Measurements from ENCODE around the gene INPP5D.

INPP5D gene

GRCh38 chr2:233111427-233111826, 51.3 kb downstream of the INPP5D start:
- TF ChIP-seq CTCF (IDR thresholded peaks at IDR 0.05; ENCODE audit: borderline replicate concordance, insufficient read depth, low read depth, low read length), result no peak
- H3K4me3 ChIP-seq (ENCODE audit: low read depth, low read length), result no peak overlapping the region

GRCh38 chr2:233112329-233112728, 52.2 kb downstream of the INPP5D start:
- no peak overlapping the region for H3K4me3 ChIP-seq (ENCODE audit: low read depth, low read length)
- TF ChIP-seq CTCF (IDR thresholded peaks at IDR 0.05; ENCODE audit: borderline replicate concordance, insufficient read depth, low read depth, low read length), result no peak

GRCh38 chr2:233112776-233113452, 52.8 kb downstream of the INPP5D start:
- no peak for TF ChIP-seq CTCF (IDR thresholded peaks at IDR 0.05; ENCODE audit: borderline replicate concordance, insufficient read depth, low read depth, low read length)
- no peak overlapping the region for H3K4me3 ChIP-seq (ENCODE audit: low read depth, low read length)

GRCh38 chr2:233114421-233114861, 54.3 kb downstream of the INPP5D start:
- no peak for TF ChIP-seq CTCF (IDR thresholded peaks at IDR 0.05; ENCODE audit: borderline replicate concordance, insufficient read depth, low read depth, low read length)

GRCh38 chr2:233115121-233115520, 55.0 kb downstream of the INPP5D start:
- TF ChIP-seq CTCF (IDR thresholded peaks at IDR 0.05; ENCODE audit: borderline replicate concordance, insufficient read depth, low read depth, low read length), result no peak
- no peak overlapping the region for H3K4me3 ChIP-seq (ENCODE audit: low read depth, low read length)

More at GRCh38 chr2:233114421-233114861, 54.3 kb downstream of the INPP5D start:
- no peak overlapping the region for H3K4me3 ChIP-seq (ENCODE audit: low read depth, low read length)

- no peak overlapping the region for H3K4me3 ChIP-seq (ENCODE audit: low read depth, low read length)
- no peak for TF ChIP-seq CTCF (IDR thresholded peaks at IDR 0.05; ENCODE audit: borderline replicate concordance, insufficient read depth, low read depth, low read length)
Observed at GRCh38 chr2:233115741-233116140, 55.6 kb downstream of the INPP5D start.

GRCh38 chr2:233116946-233117345, 56.8 kb downstream of the INPP5D start:
- no peak for TF ChIP-seq CTCF (IDR thresholded peaks at IDR 0.05; ENCODE audit: borderline replicate concordance, insufficient read depth, low read depth, low read length)
- no peak overlapping the region for H3K4me3 ChIP-seq (ENCODE audit: low read depth, low read length)

Data from GM12875 (cell line).